Adrenal gland (tissue), 12 donors: ENCODE data around the gene NOX5. TPM values are rescaled to one million over a fixed set of nuclear protein-coding genes. Genes with fewer than 3 reads are reported as not detected.

Experiments used
- DNase-seq, 7 donors: peaks; one replicate each; pipeline ENCODE4 v3.0.0-alpha.2; 2019 to 2020
- H3K27ac ChIP-seq, 5 donors: fragments of 200-600 bp; sonication (generic) in 4 of 5; 1 replicate in 3 of 5; 2 replicates in 2 of 5; pipeline versions ENCODE4 v1.5.1 to v1.8.0; 2016 to 2020; ENCODE audit warnings: mild to moderate bottlenecking in 1 of 5
- H3K27me3 ChIP-seq: fragments of 200-600 bp; 2 replicates; pipeline ENCODE4 v1.8.0; 2021
- H3K36me3 ChIP-seq, 2 donors: fragments of 200-600 bp; replicated peaks in 1 of 2; 1 replicate in 1 of 2; 2 replicates in 1 of 2; pipeline versions ENCODE4 v1.5.1 to v1.8.0; 2018 to 2022
- H3K4me1 ChIP-seq, 2 donors: fragments of 200-600 bp; replicated peaks in 1 of 2; 1 replicate in 1 of 2; 2 replicates in 1 of 2; pipeline versions ENCODE4 v1.5.1 to v1.8.0; 2018 to 2021
- H3K4me3 ChIP-seq, 4 donors: fragments of 200-600 bp; sonication (generic) in 3 of 4; one replicate each; pipeline ENCODE4 v1.5.1; 2016 to 2018
- H3K9me3 ChIP-seq, 3 donors: fragments of 200-600 bp; sonication (generic) in 1 of 3; replicated peaks in 1 of 3; 1 replicate in 2 of 3; 2 replicates in 1 of 3; pipeline versions ENCODE4 v1.5.1 to v1.8.0; 2016 to 2021
- POLR2A ChIP-seq, 2 donors: fragments of 450-650 bp; IDR thresholded peaks; one replicate each; pipeline ENCODE4 v1.6.1; 2017; ENCODE audit warnings: antibody characterized with exemption in 2 of 2, mild to moderate bottlenecking in 2 of 2, moderate library complexity in 1 of 2
- WGBS, 4 donors: extraction: QIAGEN DNeasy Blood & Tissue Kit in 2 of 4; methylation state at CpG; one replicate each; pipeline versions ENCODE4 v1.1.5 to v1.1.7; 2013 to 2017; 5-methylcytosine and 5-hydroxymethylcytosine counted together
- intact Hi-C, 2 donors: fragments of 100-400 bp; cut with DNase I; formaldehyde crosslinking; loops; one replicate each; pipeline versions ENCODE4 v1.14.1 to v1.15.0; 2022 to 2023
- polyA plus RNA-seq, 3 donors: library from polyadenylated mRNA; stranded (reverse); fragments of 200-250 nt in 2 of 3; fragments of 350-450 nt in 1 of 3; fragmentation: Illumina TruSeq in 1 of 3; extraction: RNeasy Lipid Tissue Mini Kit (QIAGEN cat#74804) in 1 of 3; gene quantifications; one replicate each; pipeline ENCODE4 v1.2.3, GENCODE V29; 2013 to 2014
- total RNA-seq, 9 donors: library from RNA; depleted of rRNA in 4 of 9; stranded (reverse); fragments of >200 nt in 4 of 9; fragments of 120-200 nt in 1 of 9; fragmentation: NEBNext Ultra II Directional in 1 of 9; extraction: Animal tissue kit (Norgen Biotek cat#: 25700) in 1 of 9; gene quantifications; one replicate each; pipeline versions ENCODE4 v1.1.0 to v1.2.4, GENCODE V29; 2013 to 2023
- TF ChIP-seq, protein P1 (sequence below), 6 experiments: fragments of 450-650 bp in 4 of 6; fragments of 200-600 bp in 2 of 6; sonication (generic) in 1 of 6; IDR thresholded peaks; 1 replicate in 5 of 6; 2 replicates in 1 of 6; pipeline versions ENCODE4 v1.5.1 to v1.8.0; 2016 to 2021; ENCODE audit warnings: antibody characterized with exemption in 6 of 6, mild to moderate bottlenecking in 2 of 6, moderate library complexity in 1 of 6
- donor health status: healthy with polysubstance abuse.
- donor health status: Bipolar disorder and iron deficiency.
- donor health status: DM: yes; HTN: yes; CAD: no.
- donor health status: DM: no; HTN: no; CAD: no.
- donor health status: DM: no; HTN: no; CAD: no.
- donor health status: DM: yes; HTN: yes; CAD: no.

NOX5 gene
- total and polyA plus RNA-seq, 12 donors, result 0.06 to 1.4 (median 0.63) TPM

DNA sequence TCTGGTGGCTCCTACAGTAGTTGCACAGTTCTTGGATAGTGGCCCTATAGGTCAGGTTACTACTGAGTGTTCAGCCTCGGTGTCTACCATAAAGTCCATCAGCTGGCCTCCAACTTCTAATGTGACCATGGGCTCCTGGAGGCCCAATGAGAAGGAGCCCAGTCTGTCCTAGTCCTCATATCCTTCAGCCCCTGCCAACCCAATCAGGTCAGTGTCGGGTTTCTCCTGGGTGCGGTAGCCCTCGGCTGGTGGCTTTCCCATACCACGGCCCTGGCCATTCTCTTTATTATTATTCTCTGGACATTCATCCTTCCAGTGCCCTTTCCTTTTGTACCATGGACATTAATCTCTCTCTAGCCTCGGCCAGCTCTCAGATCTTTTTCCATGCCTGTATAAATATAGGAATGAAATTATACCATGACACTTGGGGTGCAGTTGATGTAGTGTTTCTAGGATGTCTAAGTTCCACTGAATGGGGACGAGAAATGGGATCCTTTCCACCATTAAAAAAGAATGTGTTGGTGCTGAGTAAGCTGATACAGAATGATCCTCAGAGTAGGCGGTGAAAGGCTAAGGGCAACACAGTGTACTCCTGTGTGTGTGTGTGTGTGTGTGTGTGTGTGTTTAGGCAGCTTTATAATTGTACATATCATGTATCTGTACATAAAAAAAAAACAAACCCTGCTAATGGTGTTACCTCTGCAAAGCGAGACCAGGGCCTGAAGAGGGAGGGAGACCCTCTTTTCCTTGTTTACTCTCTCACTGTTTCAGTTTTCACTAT lies 19.3 kb upstream of the NOX5 start:
- no peak for DNase-seq
- no peaks in the 10 kb centered on the region for H3K36me3 ChIP-seq
- no peak overlapping the region for H3K27ac ChIP-seq
- intact Hi-C loops, result no loop called here
- H3K27me3 ChIP-seq, result no peaks in the 10 kb centered on the region
- WGBS, 4 donors, result 93 to 96% (median 94%) methylated on average over 9 of the region's 9 CpGs
- no peak for TF ChIP-seq POLR2A (IDR thresholded peaks at IDR 0.05)
- TF ChIP-seq, protein P1, sequence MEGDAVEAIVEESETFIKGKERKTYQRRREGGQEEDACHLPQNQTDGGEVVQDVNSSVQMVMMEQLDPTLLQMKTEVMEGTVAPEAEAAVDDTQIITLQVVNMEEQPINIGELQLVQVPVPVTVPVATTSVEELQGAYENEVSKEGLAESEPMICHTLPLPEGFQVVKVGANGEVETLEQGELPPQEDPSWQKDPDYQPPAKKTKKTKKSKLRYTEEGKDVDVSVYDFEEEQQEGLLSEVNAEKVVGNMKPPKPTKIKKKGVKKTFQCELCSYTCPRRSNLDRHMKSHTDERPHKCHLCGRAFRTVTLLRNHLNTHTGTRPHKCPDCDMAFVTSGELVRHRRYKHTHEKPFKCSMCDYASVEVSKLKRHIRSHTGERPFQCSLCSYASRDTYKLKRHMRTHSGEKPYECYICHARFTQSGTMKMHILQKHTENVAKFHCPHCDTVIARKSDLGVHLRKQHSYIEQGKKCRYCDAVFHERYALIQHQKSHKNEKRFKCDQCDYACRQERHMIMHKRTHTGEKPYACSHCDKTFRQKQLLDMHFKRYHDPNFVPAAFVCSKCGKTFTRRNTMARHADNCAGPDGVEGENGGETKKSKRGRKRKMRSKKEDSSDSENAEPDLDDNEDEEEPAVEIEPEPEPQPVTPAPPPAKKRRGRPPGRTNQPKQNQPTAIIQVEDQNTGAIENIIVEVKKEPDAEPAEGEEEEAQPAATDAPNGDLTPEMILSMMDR (IDR thresholded peaks at IDR 0.05), result no peak
- no peaks in the 10 kb centered on the region for H3K9me3 ChIP-seq
- no peak overlapping the region for H3K4me3 ChIP-seq
- H3K4me1 ChIP-seq, result no peaks in the 10 kb centered on the region

DNA sequence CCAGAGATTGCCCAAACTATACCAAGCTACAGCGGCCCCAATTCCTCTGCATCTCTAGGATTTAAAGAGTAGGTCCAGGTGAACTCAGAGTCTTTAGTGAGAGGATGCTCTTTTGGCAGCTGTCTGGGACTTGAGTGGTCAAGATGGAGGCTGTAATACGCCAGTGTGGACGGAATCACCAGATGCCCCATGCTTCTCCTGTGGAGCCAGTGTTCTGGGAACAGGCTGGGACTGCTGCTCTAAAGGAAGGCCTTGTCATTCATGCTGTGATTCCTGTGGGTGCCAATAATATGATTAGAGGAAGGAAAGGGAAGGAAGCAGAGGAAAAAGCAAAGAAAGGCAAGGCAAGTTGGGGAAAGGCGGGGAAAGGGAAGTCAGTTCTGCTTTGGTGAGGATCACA lies 17.4 kb upstream of the NOX5 start:
- H3K27me3 ChIP-seq, result no peaks in the 10 kb centered on the region
- no peaks in the 10 kb centered on the region for H3K36me3 ChIP-seq
- TF ChIP-seq, protein P1 (IDR thresholded peaks at IDR 0.05), result no peak
- no peak for TF ChIP-seq POLR2A (IDR thresholded peaks at IDR 0.05)
- H3K9me3 ChIP-seq, result no peaks in the 10 kb centered on the region
- H3K4me1 ChIP-seq, result no peaks in the 10 kb centered on the region
- intact Hi-C loops, result no loop called here
- no peak overlapping the region for H3K4me3 ChIP-seq
- H3K27ac ChIP-seq, result no peak overlapping the region
- DNase-seq, result no peak
- WGBS, 4 donors, result 87 to 96% (median 95%) methylated on average over 4 of the region's 4 CpGs

DNA sequence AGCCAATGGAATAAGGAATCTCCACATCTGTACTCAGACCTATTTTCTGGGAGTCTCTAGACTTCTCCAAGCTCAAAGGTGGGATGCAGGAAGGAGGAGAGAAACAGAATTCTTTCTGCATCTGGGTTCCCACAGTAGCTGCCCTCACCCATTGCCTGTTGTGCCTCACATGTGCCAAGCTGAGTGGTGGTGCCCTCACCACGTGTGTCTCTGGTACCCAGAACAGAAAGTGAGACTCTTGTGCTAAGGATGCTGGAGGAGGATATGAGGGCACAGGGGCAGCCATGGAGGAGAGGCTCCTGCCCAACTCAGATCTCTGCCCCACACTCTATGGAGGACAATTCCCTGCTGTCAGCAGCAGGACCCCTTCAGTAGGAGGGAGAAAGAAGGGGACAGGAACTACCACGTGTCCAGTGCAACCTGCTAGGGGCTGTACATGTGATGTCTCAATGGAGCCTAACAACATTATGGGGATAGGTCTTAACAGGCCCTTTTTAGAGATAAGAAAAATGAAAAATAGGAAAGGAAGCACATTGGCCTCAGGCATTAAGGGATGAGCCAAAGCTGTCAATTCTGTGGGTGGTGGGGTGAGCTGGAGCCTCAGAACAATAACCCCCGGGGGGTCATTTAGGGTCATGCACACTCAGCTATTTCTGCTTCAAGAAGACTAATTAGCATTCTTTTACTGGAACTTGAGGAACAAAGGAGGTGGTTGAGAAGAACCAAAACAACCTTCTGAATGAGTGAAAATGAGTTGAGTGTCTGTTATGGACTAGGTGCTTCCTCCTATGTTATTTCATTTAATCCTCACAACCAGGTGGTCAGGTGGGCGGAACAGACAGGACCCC lies 16.3 kb upstream of the NOX5 start:
- intact Hi-C loops, result no loop called here
- no peak for DNase-seq
- H3K9me3 ChIP-seq, result no peaks in the 10 kb centered on the region

DNA sequence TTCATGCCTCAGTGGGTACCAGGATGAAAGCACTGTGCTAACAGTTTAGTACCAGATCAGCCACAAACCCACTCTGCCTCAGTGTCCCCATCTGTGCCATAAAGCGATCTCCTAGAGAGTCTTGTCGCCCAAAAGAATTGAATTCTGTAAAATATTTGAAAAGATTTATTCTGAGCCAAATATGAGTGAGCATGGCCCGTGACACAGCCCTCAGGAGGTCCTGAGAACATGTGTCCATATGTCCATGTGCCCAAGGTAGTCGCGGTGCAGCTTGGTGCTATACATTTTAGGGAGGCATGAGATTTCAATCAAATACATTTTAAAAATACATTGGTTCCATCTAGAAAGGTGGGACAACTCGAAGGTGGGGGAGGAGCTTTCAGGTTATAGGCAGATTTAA lies 15.4 kb upstream of the NOX5 start:
- H3K4me3 ChIP-seq, result no peak overlapping the region
- no peaks in the 10 kb centered on the region for H3K9me3 ChIP-seq
- H3K36me3 ChIP-seq, result no peaks in the 10 kb centered on the region
- no peaks in the 10 kb centered on the region for H3K27me3 ChIP-seq
- TF ChIP-seq, protein P1 (IDR thresholded peaks at IDR 0.05), result no peak
- no peak for TF ChIP-seq POLR2A (IDR thresholded peaks at IDR 0.05)
- no peaks in the 10 kb centered on the region for H3K4me1 ChIP-seq
- 91 to 96% (median 94%) methylated on average over 6 of the region's 6 CpGs for WGBS, 4 donors
- H3K27ac ChIP-seq, result no peak overlapping the region
- DNase-seq, result no peak
- intact Hi-C loops, result no loop called here

More for the DNA sequence above, 16.3 kb upstream of the NOX5 start:
- no peaks in the 10 kb centered on the region for H3K27me3 ChIP-seq
- no peak for TF ChIP-seq POLR2A (IDR thresholded peaks at IDR 0.05)
- TF ChIP-seq, protein P1 (IDR thresholded peaks at IDR 0.05), result no peak
- no peak overlapping the region for H3K27ac ChIP-seq
- H3K4me1 ChIP-seq, result no peaks in the 10 kb centered on the region
- H3K36me3 ChIP-seq, result no peaks in the 10 kb centered on the region
- WGBS, 4 donors, result 75 to 86% (median 81%) methylated on average over 4 of the region's 4 CpGs
- H3K4me3 ChIP-seq, result no peak overlapping the region
